HG02870 (cell line): ENCODE data around the gene MGA.

Source experiments
- ATAC-seq: cut with Tn5 transposase; IDR thresholded peaks from one replicate; pipeline ENCODE4 v1.9.1; 2021; ENCODE audit warnings: mild to moderate bottlenecking, moderate library complexity; ENCODE audit not compliant: unreplicated experiment

Gene MGA

DNA sequence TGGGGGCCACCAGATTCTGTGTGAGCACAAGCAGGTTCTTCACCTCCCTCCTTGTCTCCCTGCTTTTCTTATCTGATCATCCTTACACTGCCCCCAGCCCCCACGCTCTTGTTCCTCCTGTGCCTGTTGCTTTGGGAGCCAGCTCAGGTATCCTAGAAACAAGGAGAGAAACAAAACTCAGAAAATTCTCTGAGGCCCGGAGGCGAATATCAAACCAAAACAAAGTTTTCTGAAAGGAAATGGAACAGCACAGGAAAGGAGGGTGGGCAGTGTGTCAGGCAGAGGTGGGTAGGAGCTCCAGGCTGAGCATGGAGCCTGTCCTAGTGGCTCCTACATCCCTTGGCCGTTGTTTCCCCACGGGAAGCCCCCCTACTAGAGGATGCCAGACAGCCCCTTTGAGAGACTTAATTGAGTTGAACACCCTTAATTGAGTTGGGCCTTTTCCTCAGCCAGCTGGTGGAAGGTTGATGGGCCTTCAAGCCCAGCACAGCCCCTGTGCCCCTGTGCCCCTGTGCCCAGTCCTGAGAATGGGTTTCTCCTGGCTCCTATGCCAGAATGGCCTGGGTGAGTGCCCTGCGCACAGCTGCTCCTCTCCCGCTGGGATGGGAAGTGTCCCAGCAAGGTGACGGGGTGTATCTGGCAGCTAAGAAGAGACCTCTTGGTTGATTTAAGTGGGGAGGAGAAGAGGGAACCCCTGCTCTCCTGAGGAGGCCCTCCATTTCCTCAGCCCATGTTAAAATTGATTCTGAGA, 144.9 kb downstream of the MGA start:
- no peak for ATAC-seq

DNA sequence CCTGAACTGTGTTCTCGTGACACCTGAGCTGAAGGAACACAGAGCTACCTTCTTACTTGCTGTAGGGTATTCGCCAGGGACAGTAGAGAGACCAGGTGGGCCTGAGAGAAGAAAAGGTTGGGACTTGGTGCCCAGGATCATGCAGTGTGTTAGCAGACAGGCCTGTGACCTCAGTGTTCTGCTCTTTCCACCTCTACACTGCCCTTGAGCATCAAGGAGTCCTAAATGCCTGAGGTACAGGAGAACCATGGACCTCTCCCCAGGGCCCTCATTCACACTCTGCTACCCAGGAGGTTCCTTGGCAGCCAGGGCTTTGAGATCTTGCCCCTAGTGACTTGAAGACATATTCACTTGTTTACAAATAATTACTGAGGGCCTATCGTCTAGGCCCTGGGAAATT, 145.5 kb downstream of the MGA start:
- ATAC-seq, result no peak

DNA sequence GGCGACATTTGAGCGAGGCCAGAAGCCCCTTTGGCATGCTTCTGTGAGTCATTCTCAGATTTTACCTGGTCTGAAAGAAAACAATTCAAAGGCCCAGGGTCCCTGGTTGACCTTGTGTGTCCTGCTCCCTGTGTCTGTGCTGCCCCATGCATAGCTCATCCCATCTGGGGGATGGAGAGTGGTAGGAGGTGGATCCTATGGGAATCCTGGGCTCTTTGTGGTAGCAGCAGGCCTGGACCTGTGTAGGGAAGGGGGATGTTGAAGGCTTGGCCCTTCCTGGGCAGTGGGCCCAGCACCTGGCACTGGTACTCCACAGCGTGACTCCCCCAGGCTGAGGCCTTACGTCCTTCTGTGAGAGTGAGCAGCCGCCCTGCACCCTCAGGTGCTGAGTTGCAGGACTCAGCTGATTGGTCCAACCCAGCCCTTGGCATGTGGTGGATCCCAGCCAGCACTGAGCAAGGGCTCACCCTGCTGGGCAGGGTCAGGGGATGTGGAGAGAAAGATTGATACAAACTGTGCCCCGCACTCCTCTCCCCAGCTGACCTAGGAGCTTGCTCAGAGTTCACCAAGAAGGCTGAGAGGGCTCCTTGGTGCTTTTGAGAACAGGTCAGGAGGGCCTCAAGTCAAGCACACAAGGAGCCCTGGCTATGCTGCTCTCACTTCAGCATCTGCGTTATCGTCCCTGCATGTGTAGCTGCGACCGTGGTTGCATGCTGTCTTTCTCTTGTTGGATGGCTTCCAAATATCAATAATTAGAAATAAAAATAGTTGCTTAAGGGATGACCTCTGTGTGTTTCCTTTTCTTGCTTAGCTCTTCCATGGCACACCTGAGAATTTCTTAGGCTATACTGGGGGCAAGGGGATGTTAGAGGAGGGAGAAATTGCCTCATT, 146.3 kb downstream of the MGA start:
- ATAC-seq, result no peak

DNA sequence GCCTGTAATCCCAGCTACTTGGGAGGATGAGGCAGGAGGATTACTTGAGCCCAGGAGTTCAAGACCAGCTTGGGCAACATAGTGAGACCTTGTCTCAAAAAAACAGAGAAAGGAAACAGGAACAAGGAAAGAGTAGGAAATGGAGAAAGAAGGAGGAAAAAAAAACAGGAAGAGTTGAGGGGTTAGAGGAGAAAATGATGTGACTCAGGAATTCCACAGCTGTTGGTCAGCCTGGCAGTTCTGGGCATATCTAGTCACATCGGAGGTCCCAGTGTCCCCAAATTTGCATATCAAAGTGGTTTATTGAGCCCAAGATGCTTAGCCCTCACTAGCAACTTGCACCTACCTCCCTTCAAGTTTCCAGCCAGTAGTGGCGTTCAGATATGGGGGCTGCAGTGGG, 148.9 kb downstream of the MGA start:
- no peak for ATAC-seq

- no peak for ATAC-seq
Observed at GRCh38 chr15:41809526-41810220, 149.5 kb downstream of the MGA start.

DNA sequence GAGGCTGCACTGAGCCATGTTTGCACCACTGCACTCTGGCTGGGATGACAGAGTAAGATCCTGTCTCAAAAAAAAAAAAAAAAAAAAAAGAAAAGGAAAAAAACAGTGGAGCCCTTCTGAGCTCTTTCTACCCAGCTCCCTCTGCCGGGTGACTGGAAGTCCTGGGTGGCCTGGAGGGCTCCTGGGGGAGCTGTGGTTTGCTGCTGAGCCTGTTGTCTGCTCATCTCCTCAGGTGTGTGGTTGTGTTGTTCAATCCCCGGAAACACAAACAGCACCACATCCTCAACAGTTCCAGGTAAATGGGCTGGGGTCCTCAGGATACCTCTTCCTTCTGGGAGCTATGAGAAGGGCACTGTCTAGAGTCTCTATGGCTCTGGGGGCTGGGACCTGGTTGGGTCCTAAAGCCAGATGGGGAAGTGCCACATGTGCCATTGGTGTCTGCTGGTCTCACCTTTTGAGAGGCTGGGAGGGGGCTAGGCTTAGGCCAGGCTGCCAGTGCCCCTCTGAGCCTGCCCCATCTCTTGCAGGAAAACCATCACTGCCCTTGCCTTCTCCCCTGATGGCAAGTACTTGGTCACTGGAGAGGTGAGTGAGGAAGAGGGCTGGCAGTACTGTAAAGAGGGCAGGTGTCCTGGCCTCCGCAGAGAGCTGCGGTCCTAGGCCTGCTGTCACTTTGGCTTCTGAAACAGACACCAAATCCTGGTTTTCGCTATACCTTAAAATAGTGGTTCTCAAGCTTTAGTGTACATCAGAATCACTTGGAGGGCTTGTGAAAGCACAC, 150.6 kb downstream of the MGA start:
- ATAC-seq, result no peak

GRCh38 chr15:41811432-41812195, 151.4 kb downstream of the MGA start:
- ATAC-seq, result no peak

DNA sequence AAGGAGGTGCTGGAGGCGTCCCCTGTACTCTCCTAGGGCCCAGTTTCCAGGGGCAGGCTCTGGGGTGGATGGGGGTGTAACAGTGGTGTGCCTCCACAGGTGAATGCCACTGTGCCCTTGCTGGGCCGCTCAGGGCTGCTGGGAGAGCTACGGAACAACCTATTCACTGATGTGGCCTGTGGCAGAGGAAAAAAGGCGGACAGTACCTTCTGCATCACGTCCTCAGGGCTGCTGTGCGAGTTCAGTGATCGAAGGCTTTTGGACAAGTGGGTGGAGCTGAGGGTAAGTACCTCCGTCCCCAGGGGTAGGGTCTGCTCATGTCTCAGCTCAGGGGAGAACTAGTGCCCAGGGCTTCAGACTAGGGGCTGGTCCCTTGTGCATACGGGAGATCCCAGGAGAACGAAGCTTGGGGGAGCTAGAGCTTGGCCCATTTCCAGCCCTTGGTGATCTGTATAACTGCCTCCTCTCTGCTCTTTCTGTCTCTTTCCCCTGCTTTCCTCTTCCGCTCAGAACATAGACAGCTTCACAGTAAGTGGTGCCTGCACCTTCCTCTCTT, 152.7 kb downstream of the MGA start:
- no peak for ATAC-seq

GRCh38 chr15:41813426-41813825, 153.2 kb downstream of the MGA start:
- ATAC-seq, result no peak

DNA sequence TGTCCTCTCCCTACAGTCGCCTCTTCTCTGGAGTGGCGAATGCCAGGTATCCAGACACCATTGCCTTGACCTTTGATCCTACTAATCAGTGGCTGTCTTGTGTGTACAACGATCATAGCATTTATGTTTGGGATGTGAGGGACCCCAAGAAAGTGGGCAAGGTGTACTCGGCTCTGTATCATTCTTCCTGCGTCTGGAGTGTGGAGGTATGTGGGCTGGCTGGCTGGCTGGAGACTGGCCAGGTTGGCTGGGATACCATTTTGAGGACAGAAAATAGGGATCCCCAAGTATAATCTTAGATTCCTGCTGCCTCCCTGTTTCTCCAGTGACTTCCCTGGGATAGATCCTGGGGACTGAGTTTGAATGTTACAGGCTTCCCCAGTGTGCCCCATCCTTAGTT, 154.3 kb downstream of the MGA start:
- ATAC-seq, result no peak

DNA sequence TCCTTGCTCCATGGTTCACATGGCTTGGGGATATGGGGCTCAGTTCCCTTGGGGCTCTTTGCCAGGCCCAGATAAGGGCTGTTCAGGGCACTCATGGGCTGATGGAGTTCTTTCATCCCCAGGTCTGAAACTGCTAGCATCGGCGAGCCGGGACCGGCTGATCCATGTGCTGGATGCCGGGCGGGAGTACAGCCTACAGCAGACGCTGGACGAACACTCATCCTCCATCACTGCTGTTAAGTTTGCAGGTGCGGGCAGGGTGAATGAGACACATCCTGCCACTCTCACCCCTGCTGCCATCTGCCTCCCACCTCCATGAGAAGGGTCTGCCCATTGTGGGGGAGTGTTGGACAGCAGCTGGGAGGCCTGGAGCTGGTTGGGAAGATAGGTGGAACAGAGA, 156.6 kb downstream of the MGA start:
- ATAC-seq, result no peak

DNA sequence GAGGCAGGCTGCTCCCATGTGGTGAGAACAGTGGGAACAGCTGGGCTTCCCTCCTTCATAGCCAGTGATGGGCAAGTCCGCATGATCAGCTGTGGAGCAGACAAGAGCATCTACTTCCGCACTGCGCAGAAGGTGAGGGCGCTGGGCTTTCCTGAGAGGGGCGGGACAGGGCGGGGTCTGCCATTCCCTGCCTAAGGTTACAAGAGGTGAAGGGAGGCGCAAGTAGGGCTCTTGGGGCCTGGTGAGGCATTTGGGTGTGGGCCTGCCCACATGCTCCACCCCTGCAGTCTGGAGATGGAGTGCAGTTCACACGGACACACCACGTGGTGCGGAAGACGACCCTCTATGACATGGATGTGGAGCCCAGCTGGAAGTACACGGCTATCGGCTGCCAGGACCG, 157.1 kb downstream of the MGA start:
- ATAC-seq, result no peak

DNA sequence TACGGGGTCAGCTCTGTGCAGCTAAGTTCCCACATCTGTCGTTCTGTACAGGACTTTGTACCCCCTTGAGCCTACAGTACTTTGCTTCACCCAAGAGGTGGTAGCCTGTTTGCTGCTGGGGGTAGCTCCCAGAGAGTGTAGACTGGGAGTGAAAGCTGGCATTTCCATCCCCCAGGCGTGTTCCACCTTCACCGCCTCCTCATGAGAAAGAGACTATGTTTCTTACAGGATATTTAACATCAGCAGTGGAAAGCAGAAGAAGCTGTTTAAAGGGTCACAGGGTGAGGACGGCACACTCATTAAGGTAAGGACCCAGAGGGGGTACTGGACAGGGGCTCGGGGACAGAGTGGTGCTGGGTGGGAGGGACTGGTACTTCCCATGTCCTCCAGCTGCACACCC, 157.6 kb downstream of the MGA start:
- no peak for ATAC-seq

- no peak for ATAC-seq
Observed at GRCh38 chr15:41819455-41820050, 159.3 kb downstream of the MGA start.

DNA sequence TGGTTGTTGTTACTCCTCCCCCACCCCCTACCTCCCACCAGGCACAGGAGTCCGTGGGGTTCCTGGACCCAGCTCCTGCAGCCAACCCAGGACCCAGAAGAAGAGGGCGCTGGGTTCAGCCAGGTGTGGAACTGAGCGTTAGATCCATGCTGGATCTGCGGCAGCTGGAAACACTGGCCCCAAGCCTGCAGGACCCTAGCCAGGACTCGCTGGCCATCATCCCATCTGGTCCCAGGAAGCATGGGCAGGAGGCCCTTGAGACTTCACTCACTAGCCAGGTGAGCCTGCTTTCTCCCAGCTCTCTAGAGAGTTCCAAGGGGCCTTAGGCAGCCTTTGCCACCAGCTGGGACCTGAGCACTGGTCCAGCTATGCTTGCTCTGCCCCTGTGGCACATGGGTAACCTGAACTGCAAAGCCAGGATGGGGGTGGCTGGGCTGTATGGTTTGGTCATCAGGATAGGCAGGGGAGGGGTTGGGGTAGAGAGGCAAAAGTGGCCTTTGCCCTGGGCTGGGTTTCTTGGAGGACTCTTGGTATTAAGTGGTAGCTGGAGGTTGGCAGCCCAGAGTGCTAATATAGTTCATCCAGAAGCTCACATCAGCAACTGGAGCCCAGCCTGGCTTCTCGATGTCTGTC, 160.7 kb downstream of the MGA start:
- no peak for ATAC-seq

DNA sequence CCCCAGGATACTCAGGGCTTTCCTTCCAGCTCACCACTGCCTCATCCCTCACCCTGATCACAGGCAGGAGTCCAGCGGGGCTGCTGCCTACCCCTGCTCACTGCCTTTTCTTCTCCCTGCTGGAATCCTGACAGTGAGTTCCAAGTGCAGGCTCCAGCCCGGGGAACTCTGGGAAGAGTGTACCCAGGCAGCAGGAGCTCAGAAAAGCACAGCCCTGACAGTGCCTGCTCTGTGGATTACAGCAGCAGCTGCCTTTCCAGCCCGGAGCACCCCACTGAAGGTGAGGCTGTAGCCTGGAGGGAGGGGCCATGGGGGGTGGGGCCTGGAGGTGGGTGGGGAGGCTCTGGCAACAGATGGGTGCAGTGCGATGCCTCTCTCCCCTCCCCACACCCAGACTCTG, 161.6 kb downstream of the MGA start:
- no peak for ATAC-seq

GRCh38 chr15:41822471-41822870, 162.3 kb downstream of the MGA start:
- ATAC-seq, result no peak
